Spleen (tissue), 7 donors: Measurements from ENCODE around the gene ACCS.

Source experiments
- CTCF ChIP-seq, 11 experiments: fragments of 200-600 bp in 7 of 11; fragments of 450-650 bp in 4 of 11; sonication (generic) in 4 of 11; IDR thresholded peaks in 8 of 11; conservative IDR thresholded peaks in 3 of 11; 1 replicate in 7 of 11; 2 replicates in 4 of 11; pipeline versions ENCODE4 v1.4.0 to v1.8.0; 2016 to 2021; ENCODE audit warnings: antibody characterized with exemption in 11 of 11, inconsistent platforms in 4 of 11, mild to moderate bottlenecking in 1 of 11
- POLR2AphosphoS5 ChIP-seq, 3 donors: sonication (generic); formaldehyde crosslinking; IDR thresholded peaks; one replicate each; pipeline ENCODE4 v1.5.1; 2017; ENCODE audit warnings: antibody characterized with exemption in 3 of 3
- donor health status: DM: no; HTN: no; CAD: no; lungs with moderate emphysema.
- donor health status: DM: no; HTN: no; CAD: no.
- donor health status: DM: no; HTN: no; CAD: no.

GRCh38 chr11:44065841-44066731, at the start of gene ACCS:
- TF ChIP-seq CTCF (IDR thresholded peaks at IDR 0.05 in 8 of 11, conservative IDR thresholded peaks at IDR 0.05 in 3 of 11) (peak; percentile 82 to 95 (median 90)), POLR2AphosphoS5 (IDR thresholded peaks at IDR 0.05) (peak; percentile 87 to 93 (median 93))
